HepG2 (cell line): ENCODE measurements around the gene RHBDL1. TPM values are rescaled to one million over a fixed set of nuclear protein-coding genes. Genes with fewer than 3 reads are reported as not detected.

Experiments used
- CBFB ChIP-seq: sonication (generic); formaldehyde crosslinking; IDR thresholded peaks from 2 replicates; pipeline ENCODE4 v1.4.0; 2020; ENCODE audit warnings: missing genetic modification reagents
- CENPX ChIP-seq: sonication (generic); formaldehyde crosslinking; IDR thresholded peaks from 2 replicates; pipeline ENCODE4 v1.9.0; 2021; ENCODE audit warnings: mild to moderate bottlenecking, missing genetic modification reagents, moderate library complexity
- HDAC1 ChIP-seq: sonication (generic); formaldehyde crosslinking; IDR thresholded peaks from 2 replicates; pipeline ENCODE4 v1.5.1; 2020; ENCODE audit warnings: mild to moderate bottlenecking, missing genetic modification reagents
- HOXA3 ChIP-seq: sonication (generic); formaldehyde crosslinking; IDR thresholded peaks from 2 replicates; pipeline ENCODE4 v1.5.0; 2020; ENCODE audit warnings: missing genetic modification reagents
- IRX3 ChIP-seq: sonication (generic); formaldehyde crosslinking; IDR thresholded peaks from 2 replicates; pipeline ENCODE4 v1.8.1; 2023; ENCODE audit warnings: mild to moderate bottlenecking, low read depth, missing genetic modification reagents, borderline replicate concordance
- KDM1A ChIP-seq: IDR thresholded peaks from 2 replicates; pipeline ENCODE4 v1.6.1; 2016; ENCODE audit warnings: missing compliant biosample characterization
- MAX ChIP-seq: IDR thresholded peaks from 2 replicates; pipeline ENCODE4 v1.6.1; 2012; ENCODE audit warnings: inconsistent platforms
- MED1 ChIP-seq: sonication (generic); formaldehyde crosslinking; IDR thresholded peaks from 2 replicates; pipeline ENCODE4 v1.4.0; 2020; ENCODE audit warnings: missing genetic modification reagents
- MIXL1 ChIP-seq: IDR thresholded peaks from 2 replicates; pipeline ENCODE4 v1.6.1; 2016
- SIN3A ChIP-seq: IDR thresholded peaks from 2 replicates; pipeline ENCODE4 v1.6.1; 2011; ENCODE audit warnings: low read depth, mild to moderate bottlenecking, control low read depth, low read length, borderline replicate concordance
- SMAD3 ChIP-seq: sonication (generic); formaldehyde crosslinking; IDR thresholded peaks from 2 replicates; pipeline ENCODE4 v1.4.0; 2020; ENCODE audit warnings: missing genetic modification reagents
- SP1 ChIP-seq, 2 experiments: fragments of 450-650 bp in 1 of 2; sonication (generic) in 1 of 2; formaldehyde crosslinking in 1 of 2; IDR thresholded peaks; 2 replicates each; pipeline versions ENCODE4 v1.4.0 to v1.6.1; 2016 to 2020; ENCODE audit warnings: missing genetic modification reagents in 1 of 2
- TFDP1 ChIP-seq: IDR thresholded peaks from 2 replicates; pipeline ENCODE4 v1.6.1; 2016; ENCODE audit warnings: missing compliant biosample characterization, missing genetic modification reagents, borderline replicate concordance
- ZNF414 ChIP-seq: sonication (generic); formaldehyde crosslinking; IDR thresholded peaks from 2 replicates; pipeline ENCODE4 v1.5.0; 2020; ENCODE audit warnings: missing genetic modification reagents
- ZNF772 ChIP-seq: sonication (generic); formaldehyde crosslinking; IDR thresholded peaks from 2 replicates; pipeline ENCODE4 v1.5.0; 2020; ENCODE audit warnings: mild to moderate bottlenecking, missing genetic modification reagents
- ZSCAN31 ChIP-seq: sonication (generic); formaldehyde crosslinking; IDR thresholded peaks from 2 replicates; pipeline ENCODE4 v1.5.0; 2020; ENCODE audit warnings: low read depth, mild to moderate bottlenecking, missing genetic modification reagents
- polyA plus RNA-seq, 8 experiments: library from polyadenylated mRNA; depleted of rRNA in 3 of 8; stranded (reverse) in 7 of 8; unstranded in 1 of 8; fragments of >200 nt; fragmentation: Illumina TruSeq in 4 of 8; extraction: Trizol in 4 of 8; gene quantifications; 2 replicates each; pipeline versions ENCODE4 v1.2.1 to v1.2.3, GENCODE V29; 2011 to 2016; ENCODE audit warnings: low read depth in 4 of 8, missing spikeins in 1 of 8, mixed read lengths in 1 of 8; ENCODE audit not compliant: insufficient read depth in 1 of 8
- total RNA-seq, 5 experiments: library from RNA; depleted of rRNA; stranded (reverse); fragments of >200 nt; fragmentation: Illumina TruSeq; extraction: Trizol; gene quantifications; 2 replicates each; pipeline ENCODE4 v1.2.3, GENCODE V29; 2016; ENCODE audit warnings: low read depth in 1 of 5
- TF ChIP-seq, protein P1 (sequence below): sonication (generic); formaldehyde crosslinking; IDR thresholded peaks from 2 replicates; pipeline ENCODE4; 2020; ENCODE audit warnings: missing genetic modification reagents, mild to moderate bottlenecking, borderline replicate concordance
- TF ChIP-seq, protein P2 (sequence below): IDR thresholded peaks from 2 replicates; pipeline ENCODE4 v1.6.1; 2016; ENCODE audit warnings: mild to moderate bottlenecking
- TF ChIP-seq, protein P3 (sequence below): sonication (generic); formaldehyde crosslinking; IDR thresholded peaks from 2 replicates; pipeline ENCODE4 v1.5.0; 2020; ENCODE audit warnings: mild to moderate bottlenecking, missing genetic modification reagents, moderate library complexity
- TF ChIP-seq, protein P4 (sequence below): sonication (generic); formaldehyde crosslinking; IDR thresholded peaks from 2 replicates; pipeline ENCODE4 v1.4.0; 2020; ENCODE audit warnings: mild to moderate bottlenecking, missing genetic modification reagents

RHBDL1 gene
- total and polyA plus RNA-seq, 2 of the 13 experiments (the other 11 are each of a cell fraction or from before 2014, with no cell fraction given), result 1.8 to 3.8 TPM

- TF ChIP-seq SMAD3 (CRISPR knock-in tag) (0 out of 2 replicates have a peak, but pooled peaks have one; percentile 24), TFDP1 (CRISPR knock-in tag) (peak; percentile 46; the same call in 1 of the 2 replicates), SIN3A (no peak), CBFB (CRISPR knock-in tag) (no peak), CENPX (CRISPR knock-in tag) (no peak), ZNF414 (CRISPR knock-in tag) (0 out of 2 replicates have a peak, but pooled peaks have one; percentile 10), MIXL1 (CRISPR knock-in tag) (0 out of 2 replicates have a peak, but pooled peaks have one; percentile 28), ZNF772 (CRISPR knock-in tag) (no peak), KDM1A (CRISPR knock-in tag) (0 out of 2 replicates have a peak, but pooled peaks have one; percentile 28), MED1 (CRISPR knock-in tag) (peak; percentile 42; the same call in 1 of the 2 replicates), IRX3 (CRISPR knock-in tag) (0 out of 2 replicates have a peak, but pooled peaks have one; percentile 52), HOXA3 (CRISPR knock-in tag) (peak; percentile 73), SP1 (IDR thresholded peaks at IDR 0.05) (no peak), SP1 (CRISPR knock-in tag; IDR thresholded peaks at IDR 0.05) (peak; percentile 39; the same call in 1 of the 2 replicates), HDAC1 (peak; percentile 68), ZSCAN31 (CRISPR knock-in tag) (no peak; the same call in 1 of the 2 replicates), MAX (peak; percentile 66; the same call in 1 of the 2 replicates)
- TF ChIP-seq, protein P1, sequence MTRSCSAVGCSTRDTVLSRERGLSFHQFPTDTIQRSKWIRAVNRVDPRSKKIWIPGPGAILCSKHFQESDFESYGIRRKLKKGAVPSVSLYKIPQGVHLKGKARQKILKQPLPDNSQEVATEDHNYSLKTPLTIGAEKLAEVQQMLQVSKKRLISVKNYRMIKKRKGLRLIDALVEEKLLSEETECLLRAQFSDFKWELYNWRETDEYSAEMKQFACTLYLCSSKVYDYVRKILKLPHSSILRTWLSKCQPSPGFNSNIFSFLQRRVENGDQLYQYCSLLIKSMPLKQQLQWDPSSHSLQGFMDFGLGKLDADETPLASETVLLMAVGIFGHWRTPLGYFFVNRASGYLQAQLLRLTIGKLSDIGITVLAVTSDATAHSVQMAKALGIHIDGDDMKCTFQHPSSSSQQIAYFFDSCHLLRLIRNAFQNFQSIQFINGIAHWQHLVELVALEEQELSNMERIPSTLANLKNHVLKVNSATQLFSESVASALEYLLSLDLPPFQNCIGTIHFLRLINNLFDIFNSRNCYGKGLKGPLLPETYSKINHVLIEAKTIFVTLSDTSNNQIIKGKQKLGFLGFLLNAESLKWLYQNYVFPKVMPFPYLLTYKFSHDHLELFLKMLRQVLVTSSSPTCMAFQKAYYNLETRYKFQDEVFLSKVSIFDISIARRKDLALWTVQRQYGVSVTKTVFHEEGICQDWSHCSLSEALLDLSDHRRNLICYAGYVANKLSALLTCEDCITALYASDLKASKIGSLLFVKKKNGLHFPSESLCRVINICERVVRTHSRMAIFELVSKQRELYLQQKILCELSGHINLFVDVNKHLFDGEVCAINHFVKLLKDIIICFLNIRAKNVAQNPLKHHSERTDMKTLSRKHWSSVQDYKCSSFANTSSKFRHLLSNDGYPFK (CRISPR knock-in tag), result peak; percentile 37; the same call in 1 of the 2 replicates
- TF ChIP-seq, protein P2, sequence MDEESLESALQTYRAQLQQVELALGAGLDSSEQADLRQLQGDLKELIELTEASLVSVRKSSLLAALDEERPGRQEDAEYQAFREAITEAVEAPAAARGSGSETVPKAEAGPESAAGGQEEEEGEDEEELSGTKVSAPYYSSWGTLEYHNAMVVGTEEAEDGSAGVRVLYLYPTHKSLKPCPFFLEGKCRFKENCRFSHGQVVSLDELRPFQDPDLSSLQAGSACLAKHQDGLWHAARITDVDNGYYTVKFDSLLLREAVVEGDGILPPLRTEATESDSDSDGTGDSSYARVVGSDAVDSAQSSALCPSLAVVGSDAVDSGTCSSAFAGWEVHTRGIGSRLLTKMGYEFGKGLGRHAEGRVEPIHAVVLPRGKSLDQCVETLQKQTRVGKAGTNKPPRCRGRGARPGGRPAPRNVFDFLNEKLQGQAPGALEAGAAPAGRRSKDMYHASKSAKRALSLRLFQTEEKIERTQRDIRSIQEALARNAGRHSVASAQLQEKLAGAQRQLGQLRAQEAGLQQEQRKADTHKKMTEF (CRISPR knock-in tag), result no peak
- TF ChIP-seq, protein P3, sequence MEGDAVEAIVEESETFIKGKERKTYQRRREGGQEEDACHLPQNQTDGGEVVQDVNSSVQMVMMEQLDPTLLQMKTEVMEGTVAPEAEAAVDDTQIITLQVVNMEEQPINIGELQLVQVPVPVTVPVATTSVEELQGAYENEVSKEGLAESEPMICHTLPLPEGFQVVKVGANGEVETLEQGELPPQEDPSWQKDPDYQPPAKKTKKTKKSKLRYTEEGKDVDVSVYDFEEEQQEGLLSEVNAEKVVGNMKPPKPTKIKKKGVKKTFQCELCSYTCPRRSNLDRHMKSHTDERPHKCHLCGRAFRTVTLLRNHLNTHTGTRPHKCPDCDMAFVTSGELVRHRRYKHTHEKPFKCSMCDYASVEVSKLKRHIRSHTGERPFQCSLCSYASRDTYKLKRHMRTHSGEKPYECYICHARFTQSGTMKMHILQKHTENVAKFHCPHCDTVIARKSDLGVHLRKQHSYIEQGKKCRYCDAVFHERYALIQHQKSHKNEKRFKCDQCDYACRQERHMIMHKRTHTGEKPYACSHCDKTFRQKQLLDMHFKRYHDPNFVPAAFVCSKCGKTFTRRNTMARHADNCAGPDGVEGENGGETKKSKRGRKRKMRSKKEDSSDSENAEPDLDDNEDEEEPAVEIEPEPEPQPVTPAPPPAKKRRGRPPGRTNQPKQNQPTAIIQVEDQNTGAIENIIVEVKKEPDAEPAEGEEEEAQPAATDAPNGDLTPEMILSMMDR (CRISPR knock-in tag), result peak; percentile 93
- TF ChIP-seq, protein P4, sequence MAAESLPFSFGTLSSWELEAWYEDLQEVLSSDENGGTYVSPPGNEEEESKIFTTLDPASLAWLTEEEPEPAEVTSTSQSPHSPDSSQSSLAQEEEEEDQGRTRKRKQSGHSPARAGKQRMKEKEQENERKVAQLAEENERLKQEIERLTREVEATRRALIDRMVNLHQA, result no peak
These were observed 27.2 kb upstream of the RHBDL1 start (continued) for GRCh38 chr16:648071-648780.
